Suppressor macrophage treated with lipopolysaccharide for 4 hours (primary cell): ENCODE measurements around the gene LBX1.
A peak's percentile ranks its signal among the peaks of the same experiment; 100 is the strongest.

Source experiments
- DNase-seq: peaks from one replicate; pipeline ENCODE4 v3.0.0-alpha.2; 2020

Gene LBX1

GRCh38 chr10:101224910-101225823 is 4.1 kb downstream of the LBX1 start:
- peak; percentile 36 for DNase-seq

- no peak for DNase-seq
Observed at GRCh38 chr10:101224060-101224909, 5.0 kb downstream of the LBX1 start.

GRCh38 chr10:101223274-101224059 is 5.8 kb downstream of the LBX1 start:
- no peak for DNase-seq

- peak; percentile 51 for DNase-seq
Observed at GRCh38 chr10:101222683-101223273, 6.5 kb downstream of the LBX1 start.

GRCh38 chr10:101221963-101222531 is 7.2 kb downstream of the LBX1 start:
- no peak for DNase-seq

GRCh38 chr10:101221549-101221948 is 7.7 kb downstream of the LBX1 start:
- no peak for DNase-seq

GRCh38 chr10:101219946-101220451 is 9.3 kb downstream of the LBX1 start:
- DNase-seq: no peak

- DNase-seq: no peak
Observed at GRCh38 chr10:101219139-101219945, 9.9 kb downstream of the LBX1 start.

GRCh38 chr10:101218351-101219138 is 10.7 kb downstream of the LBX1 start:
- no peak for DNase-seq

GRCh38 chr10:101217450-101218281 is 11.6 kb downstream of the LBX1 start:
- DNase-seq: peak; percentile 44

GRCh38 chr10:101217044-101217425 is 12.2 kb downstream of the LBX1 start:
- DNase-seq: no peak

GRCh38 chr10:101216207-101217043 is 12.8 kb downstream of the LBX1 start:
- no peak for DNase-seq

GRCh38 chr10:101215397-101216206 is 13.7 kb downstream of the LBX1 start:
- DNase-seq: no peak

GRCh38 chr10:101214446-101215396 is 14.5 kb downstream of the LBX1 start:
- DNase-seq: peak; percentile 67

GRCh38 chr10:101208543-101208942 is 20.7 kb downstream of the LBX1 start:
- no peak for DNase-seq

GRCh38 chr10:101207026-101207425 is 22.2 kb downstream of the LBX1 start:
- DNase-seq: no peak
